DND-41 (cell line): Measurements from ENCODE around the gene NOL3.

Experiments used
- ATAC-seq: fragments of 200-7000 bp; cut with Tn5 transposase; 3 replicates; pipeline ENCODE4 v1.9.1; 2021; ENCODE audit warnings: low read depth; ENCODE audit not compliant: insufficient read depth
- DNase-seq: peaks from one replicate; pipeline ENCODE4 v3.0.0-alpha.2; 2020
- H2AFZ ChIP-seq: 2 replicates; pipeline ENCODE4 v1.6.0; 2012; ENCODE audit warnings: low read depth, low read length
- H3K27ac ChIP-seq: 2 replicates; pipeline ENCODE4 v1.5.1; 2012; ENCODE audit warnings: low read length, inconsistent platforms
- H3K27me3 ChIP-seq: fragments of 200-600 bp; sonication (generic); 2 replicates; pipeline ENCODE4 v1.6.0; 2012; ENCODE audit warnings: low read length, mild to moderate bottlenecking, inconsistent platforms; ENCODE audit not compliant: insufficient read depth, poor library complexity
- H3K36me3 ChIP-seq: 2 replicates; pipeline ENCODE4 v1.5.1; 2012; ENCODE audit warnings: low read length, inconsistent platforms; ENCODE audit not compliant: insufficient read depth
- H3K4me1 ChIP-seq: 2 replicates; pipeline ENCODE4 v1.5.1; 2012; ENCODE audit warnings: mild to moderate bottlenecking, low read length; ENCODE audit not compliant: insufficient read depth
- H3K4me2 ChIP-seq: 2 replicates; pipeline ENCODE4 v1.6.0; 2012; ENCODE audit warnings: mild to moderate bottlenecking, moderate library complexity, low read length, inconsistent platforms; ENCODE audit not compliant: insufficient read depth
- H3K4me3 ChIP-seq, 2 experiments: fragments of 200-600 bp in 1 of 2; shearing (Covaris generic) in 1 of 2; 2 replicates each; pipeline ENCODE4 v1.5.1; 2012 to 2016; ENCODE audit warnings: inconsistent platforms in 2 of 2, low read length in 2 of 2, mild to moderate bottlenecking in 2 of 2, low read depth in 1 of 2, moderate library complexity in 1 of 2
- H3K79me2 ChIP-seq: 2 replicates; pipeline ENCODE4 v1.6.0; 2012; ENCODE audit warnings: low read length, inconsistent platforms; ENCODE audit not compliant: insufficient read depth
- H3K9ac ChIP-seq: 2 replicates; pipeline ENCODE4 v1.6.0; 2012; ENCODE audit warnings: low read depth, mild to moderate bottlenecking, inconsistent platforms, low read length, moderate library complexity
- H3K9me3 ChIP-seq: 2 replicates; pipeline ENCODE4 v1.5.1; 2012; ENCODE audit warnings: low read length, moderate library complexity, mild to moderate bottlenecking, inconsistent platforms; ENCODE audit not compliant: insufficient read depth, severe bottlenecking
- H4K20me1 ChIP-seq: 2 replicates; pipeline ENCODE4 v1.6.0; 2012; ENCODE audit warnings: low read length; ENCODE audit not compliant: insufficient read depth
- CTCF ChIP-seq: IDR thresholded peaks from 2 replicates; pipeline ENCODE4 v1.5.1; 2012; ENCODE audit warnings: borderline replicate concordance, low read length, moderate library complexity, mild to moderate bottlenecking; ENCODE audit not compliant: poor library complexity, severe bottlenecking; ENCODE audit errors: extremely low read depth
- EZH2 ChIP-seq: IDR thresholded peaks from 3 replicates; pipeline ENCODE4 v1.6.1; 2012; ENCODE audit warnings: borderline replicate concordance, low read depth, mild to moderate bottlenecking, moderate library complexity, low read length, inconsistent platforms; ENCODE audit not compliant: severe bottlenecking

Gene NOL3

GRCh38 chr16:67149276-67150046 is 20.9 kb upstream of the NOL3 start:
- TF ChIP-seq CTCF (no peak), EZH2 (no peak)
- Histone ChIP-seq H3K4me1 (0 out of 2 replicates have a peak, but pooled peaks cover under 1% of the 10 kb centered on the region), H3K9ac (no peak overlapping the region), H3K4me2 (no peak overlapping the region), H3K27ac (no peak overlapping the region), H3K36me3 (peaks cover 47% of the 10 kb centered on the region), H3K79me2 (no peaks in the 10 kb centered on the region), H3K27me3 (no peaks in the 10 kb centered on the region), H2AFZ (no peak overlapping the region), H3K4me3 (no peak overlapping the region), H3K9me3 (no peaks in the 10 kb centered on the region), H4K20me1 (peaks cover 13% of the 10 kb centered on the region)
- ATAC-seq = no peak; the same call in 2 of the 3 replicates
- no peak for DNase-seq

GRCh38 chr16:67150047-67150832 is 20.1 kb upstream of the NOL3 start:
- Histone ChIP-seq H3K4me1 (peaks cover 6% of the 10 kb centered on the region), H4K20me1 (peaks cover 17% of the 10 kb centered on the region), H3K79me2 (no peaks in the 10 kb centered on the region), H3K9ac (no peak overlapping the region), H3K36me3 (peaks cover 41% of the 10 kb centered on the region), H3K4me3 (no peak overlapping the region), H3K9me3 (no peaks in the 10 kb centered on the region), H3K4me2 (no peak overlapping the region), H2AFZ (no peak overlapping the region), H3K27ac (no peak overlapping the region), H3K27me3 (no peaks in the 10 kb centered on the region)
- TF ChIP-seq CTCF (no peak), EZH2 (no peak)
- DNase-seq (no peak), ATAC-seq (no peak)

DNA sequence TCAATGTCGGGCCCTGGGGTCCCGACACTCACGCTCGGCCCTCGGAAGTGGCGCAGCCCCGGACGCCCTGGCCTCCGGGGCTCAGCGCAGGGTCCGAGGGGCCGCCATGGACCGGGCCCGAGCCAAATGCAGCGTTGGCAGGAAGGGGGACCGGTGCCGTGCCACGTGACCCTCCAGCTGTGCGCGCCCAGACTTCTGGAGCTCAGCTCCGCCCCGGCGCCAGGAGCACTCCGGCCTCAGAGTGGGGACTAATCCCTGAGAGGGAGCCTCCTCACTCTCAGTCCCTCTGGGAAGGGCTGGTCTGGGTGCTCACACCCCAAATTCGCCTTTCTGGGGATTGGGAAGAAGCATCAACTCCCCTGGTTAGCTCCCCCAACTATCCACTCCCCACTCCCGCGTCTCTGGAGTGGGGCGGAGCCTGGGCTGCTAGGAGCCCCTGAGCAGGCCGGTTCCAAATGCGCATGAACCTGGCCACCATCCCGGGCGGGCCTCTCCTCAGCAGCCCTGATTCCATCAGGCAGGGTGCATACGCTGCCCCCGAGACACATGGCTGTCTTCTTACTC is 19.4 kb upstream of the NOL3 start, which contains the start of gene B3GNT9:
Gene B3GNT9 (minus strand): TSS at position 166 of the 564 bp plus-strand sequence. CDS start 513 bp downstream, outside the sequence.
- H3K9me3 ChIP-seq = no peaks in the 10 kb centered on the region
- TF ChIP-seq CTCF (no peak), EZH2 (no peak)
- H3K4me1 ChIP-seq = peaks cover 12% of the 10 kb centered on the region
- H4K20me1 ChIP-seq = peaks cover 21% of the 10 kb centered on the region
- no peak for ATAC-seq
- no peak within 1 kb of the TSS for H3K9ac ChIP-seq
- H3K4me2 ChIP-seq = no peak within 1 kb of the TSS
- peaks cover 34% of the 10 kb centered on the region for H3K36me3 ChIP-seq
- no peak within 1 kb of the TSS for H3K4me3 ChIP-seq
- no peak within 1 kb of the TSS for H3K27ac ChIP-seq
- DNase-seq = no peak
- no peaks in the 10 kb centered on the region for H3K79me2 ChIP-seq
- H3K27me3 ChIP-seq = no peaks in the 10 kb centered on the region
- H2AFZ ChIP-seq = no peak within 1 kb of the TSS
